ENCODE data around the gene MORC1.

The MORC1 gene

GRCh38 chr3:109112946-109113760, 4.8 kb downstream of the MORC1 start:
- no peak for DNase-seq (ENCODE audit: extremely low read depth, low read depth)
- no peak overlapping the region for H3K4me3 ChIP-seq (replicated peaks; ENCODE audit: low read depth, low read length)
- TF ChIP-seq CTCF (IDR thresholded peaks at IDR 0.05; ENCODE audit: low read depth, low read length, missing control alignments) = no peak

DNA sequence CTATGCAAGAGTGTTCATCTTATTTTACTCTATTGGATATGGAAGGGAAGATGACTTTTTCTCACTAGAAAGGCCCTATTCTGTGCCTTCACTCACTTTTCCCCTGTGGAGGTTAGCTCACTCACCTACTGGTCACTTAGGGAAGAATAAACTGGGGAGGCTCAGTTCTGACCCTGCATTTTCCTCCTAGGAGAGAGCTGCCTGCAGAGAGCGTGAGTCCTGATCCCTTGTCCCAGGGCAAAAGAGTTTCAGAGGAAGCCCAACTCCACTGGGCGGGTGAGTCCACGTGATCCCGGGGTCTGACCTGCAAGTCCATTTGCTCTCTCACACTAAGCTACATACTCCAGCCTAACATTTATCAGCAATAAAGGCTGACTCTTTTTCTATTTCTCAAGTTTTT, 8.4 kb downstream of the MORC1 start:
- no peak overlapping the region for H3K4me3 ChIP-seq (replicated peaks; ENCODE audit: low read depth, low read length)
- DNase-seq (ENCODE audit: extremely low read depth, low read depth) = no peak
- TF ChIP-seq CTCF (IDR thresholded peaks at IDR 0.05; ENCODE audit: low read depth, low read length, missing control alignments) = no peak

GRCh38 chr3:109098079-109098644, 19.8 kb downstream of the MORC1 start:
- DNase-seq (ENCODE audit: extremely low read depth, low read depth) = no peak
- no peak for TF ChIP-seq CTCF (IDR thresholded peaks at IDR 0.05; ENCODE audit: low read depth, low read length, missing control alignments)
- H3K4me3 ChIP-seq (replicated peaks; ENCODE audit: low read depth, low read length) = no peak overlapping the region

GRCh38 chr3:109095166-109095565, 22.8 kb downstream of the MORC1 start:
- DNase-seq (ENCODE audit: extremely low read depth, low read depth) = no peak
- no peak for TF ChIP-seq CTCF (IDR thresholded peaks at IDR 0.05; ENCODE audit: low read depth, low read length, missing control alignments)

DNA sequence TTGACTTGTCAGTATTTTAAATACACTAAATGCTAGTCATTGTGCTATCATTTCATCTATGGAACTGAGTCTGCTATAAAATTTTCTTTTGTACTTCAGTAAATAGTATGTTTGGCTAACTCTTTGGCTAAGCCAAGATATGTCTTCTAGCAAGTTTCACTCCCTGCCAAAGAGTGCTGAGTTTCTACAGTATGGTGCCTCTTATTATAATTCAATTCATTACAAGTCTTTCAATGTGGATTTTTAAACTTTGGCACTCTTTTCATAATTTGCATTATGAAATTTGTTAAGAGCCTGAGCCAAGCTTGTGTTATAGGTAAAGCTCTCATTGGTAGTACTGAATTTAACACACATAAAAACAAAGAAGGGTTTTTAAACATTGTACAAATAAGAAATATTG, 24.4 kb downstream of the MORC1 start:
- no peak for TF ChIP-seq CTCF (IDR thresholded peaks at IDR 0.05; ENCODE audit: low read depth, low read length, missing control alignments)
- no peak for DNase-seq (ENCODE audit: extremely low read depth, low read depth)

More at GRCh38 chr3:109095166-109095565, 22.8 kb downstream of the MORC1 start:
- no peak overlapping the region for H3K4me3 ChIP-seq (replicated peaks; ENCODE audit: low read depth, low read length)

DNA sequence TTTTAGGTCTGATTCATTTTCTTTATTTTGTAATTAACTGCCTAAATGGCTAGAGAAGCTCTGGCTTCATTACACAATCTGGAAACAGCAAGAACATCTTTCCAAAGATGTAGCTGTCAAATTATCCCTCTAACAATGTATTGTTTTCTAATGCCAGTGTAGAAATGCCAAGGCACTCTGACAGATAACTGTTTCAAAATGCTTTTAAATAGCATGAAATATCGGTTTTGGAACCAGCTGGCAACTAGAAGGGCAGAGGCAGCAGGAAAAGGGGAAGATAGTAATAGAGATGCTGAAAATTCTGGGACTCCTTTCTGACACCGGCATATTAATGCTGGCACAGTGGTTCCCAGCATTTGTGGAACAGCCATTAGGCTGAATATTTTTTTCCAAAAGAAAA, 26.1 kb downstream of the MORC1 start:
- no peak for TF ChIP-seq CTCF (IDR thresholded peaks at IDR 0.05; ENCODE audit: low read depth, low read length, missing control alignments)
- H3K4me3 ChIP-seq (replicated peaks; ENCODE audit: low read depth, low read length) = no peak overlapping the region

More for the DNA sequence above, 24.4 kb downstream of the MORC1 start:
- no peak overlapping the region for H3K4me3 ChIP-seq (replicated peaks; ENCODE audit: low read depth, low read length)

More for the DNA sequence above, 26.1 kb downstream of the MORC1 start:
- no peak for DNase-seq (ENCODE audit: extremely low read depth, low read depth)
